T47D (cell line): ENCODE results near the gene TDRD10.

Experiments
- DNase-seq, 2 experiments: peaks; one replicate each; pipeline versions ENCODE4 v3.0.0 to v3.0.0-alpha.2; 2011 to 2012; ENCODE audit warnings: low read depth in 1 of 2, low spot score in 1 of 2
- JUND ChIP-seq: IDR thresholded peaks from 2 replicates; pipeline ENCODE4 v1.6.1; 2012; ENCODE audit warnings: low read depth
- in situ Hi-C: cut with HindIII; loops from 2 replicates; pipeline ENCODE4 v1.10.0; 2016; ENCODE audit warnings: low sequenced_read_pairs, low pct_unique_long_range_greater_than_20kb

The TDRD10 gene

DNA sequence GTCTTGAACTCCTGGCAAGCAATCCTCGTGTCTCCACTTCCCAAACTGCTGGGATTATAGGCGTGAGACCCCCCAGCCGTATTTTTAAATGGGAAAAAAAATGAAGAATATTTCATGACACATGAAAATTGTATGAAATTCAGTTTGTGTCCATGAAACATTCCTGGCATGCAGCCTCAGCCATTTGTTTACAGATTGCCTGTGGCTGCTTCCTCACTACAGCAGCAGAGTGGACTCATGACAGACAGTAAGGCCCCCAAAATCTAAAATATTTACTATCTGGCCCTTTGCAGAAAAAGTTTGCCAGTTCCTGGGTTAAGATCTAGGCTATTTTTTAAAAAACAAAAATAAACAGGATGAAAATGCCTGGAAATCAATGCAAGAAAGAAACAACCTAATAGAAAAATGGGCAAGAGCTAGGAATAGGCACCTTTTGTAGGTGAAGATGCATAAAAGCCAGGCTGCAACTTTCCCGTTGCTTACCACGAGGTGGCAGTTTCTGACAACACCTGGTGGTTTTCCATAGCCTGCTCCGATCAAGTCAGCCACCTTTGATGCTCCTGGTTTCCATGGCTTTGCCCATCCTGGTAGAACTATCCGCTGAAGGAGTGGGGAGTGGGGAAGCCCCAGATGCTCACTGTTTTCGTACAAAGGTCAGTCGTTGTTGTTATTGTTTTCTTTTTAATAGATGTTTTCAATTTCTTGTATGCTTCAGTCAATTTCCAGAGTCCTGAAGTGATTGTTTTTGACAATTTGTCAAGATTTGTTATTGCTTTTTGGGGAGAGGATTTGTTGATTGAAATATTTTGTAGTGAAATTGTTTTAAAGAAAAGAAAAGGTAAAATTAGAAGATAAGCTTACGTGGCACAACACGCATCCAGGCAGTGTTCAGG, 32.2 kb downstream of the TDRD10 start:
- no peak for TF ChIP-seq JUND
- DNase-seq, result peak; percentile 81 to 85
- in situ Hi-C loops, result no loop called here

- in situ Hi-C loops, result no loop called here
- TF ChIP-seq JUND, result no peak
- DNase-seq, result no peak
Observed at GRCh38 chr1:154536570-154536969, 34.6 kb downstream of the TDRD10 start.

DNA sequence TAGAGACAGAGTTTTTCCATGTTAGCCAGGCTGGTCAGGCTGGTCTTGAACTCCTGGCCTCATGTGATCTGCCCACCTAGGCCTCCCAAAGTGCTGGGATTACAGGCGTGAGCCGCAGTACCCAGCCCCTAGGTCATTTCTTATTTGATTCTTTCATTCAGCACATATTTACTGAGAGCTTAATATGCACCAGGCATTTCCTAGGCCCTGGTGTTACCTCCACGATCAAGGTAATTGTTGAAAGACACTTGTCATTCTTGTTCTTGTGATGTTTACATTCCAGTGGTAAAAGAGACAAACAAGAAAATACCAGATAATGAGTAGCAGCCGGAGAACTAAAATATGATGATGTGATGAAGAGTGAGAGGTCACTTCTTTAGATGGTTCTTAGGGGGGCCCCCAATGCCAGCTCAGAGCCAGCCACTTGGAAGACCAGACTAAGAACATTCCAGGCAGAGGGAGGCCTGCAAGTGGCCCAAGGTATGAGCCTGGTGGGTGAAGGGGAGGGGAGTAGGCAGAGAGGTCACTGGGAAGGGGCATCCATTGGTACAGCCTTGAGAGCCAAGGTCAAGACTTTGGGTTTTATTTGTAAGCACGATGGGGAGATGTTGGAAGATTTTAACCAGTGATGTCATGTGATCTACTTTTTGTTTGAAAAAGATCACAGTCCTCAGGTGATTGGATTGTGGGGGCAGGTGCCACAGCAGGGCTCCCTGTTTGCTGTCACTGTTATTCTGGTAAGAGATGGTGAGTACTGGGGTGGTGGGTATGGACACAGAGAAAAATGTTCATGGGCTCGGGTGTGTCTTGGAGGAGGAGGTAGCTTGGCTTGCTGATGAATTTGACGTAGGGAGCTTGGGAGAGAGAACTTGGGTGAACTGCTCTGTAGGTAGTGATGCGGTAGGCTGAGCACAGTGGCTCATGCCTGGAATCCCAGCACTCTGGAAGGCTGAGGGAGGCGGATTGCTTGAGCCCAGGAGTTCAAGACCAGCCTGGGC, 37.8 kb downstream of the TDRD10 start:
- TF ChIP-seq JUND, result no peak
- in situ Hi-C loops, result no loop called here

DNA sequence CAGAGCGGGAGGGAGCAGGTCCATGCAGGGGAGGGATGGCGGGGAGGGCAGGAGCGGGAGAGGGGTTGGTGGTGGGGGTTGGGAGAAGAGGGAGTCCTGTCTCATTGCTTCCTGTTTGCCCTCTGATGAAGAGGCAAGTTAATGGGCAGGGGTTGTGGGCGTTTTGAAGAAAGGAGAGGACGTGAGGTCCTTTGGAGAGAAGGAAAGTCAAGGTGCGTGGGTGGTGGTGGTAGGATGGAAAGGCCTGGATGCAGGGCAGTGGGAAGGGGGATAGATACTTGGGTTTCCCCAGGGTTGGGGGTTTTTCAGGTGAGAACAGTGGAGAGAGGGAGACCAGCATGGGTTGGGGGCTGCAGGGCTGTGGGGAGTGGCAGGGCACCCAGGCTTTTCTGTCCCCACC, 39.2 kb downstream of the TDRD10 start:
- TF ChIP-seq JUND, result no peak
- no peak for DNase-seq
- in situ Hi-C loops, result no loop called here

More for the DNA sequence above, 37.8 kb downstream of the TDRD10 start:
- peak in 1 of 2 experiments; percentile 87 for DNase-seq

GRCh38 chr1:154546264-154547063, 44.4 kb downstream of the TDRD10 start:
- TF ChIP-seq JUND, result no peak
- in situ Hi-C loops, result no loop called here
- peak; percentile 56 to 83 for DNase-seq

- DNase-seq, result no peak
- no peak for TF ChIP-seq JUND
- in situ Hi-C loops, result no loop called here
Observed at GRCh38 chr1:154547105-154547732, 45.2 kb downstream of the TDRD10 start.

DNA sequence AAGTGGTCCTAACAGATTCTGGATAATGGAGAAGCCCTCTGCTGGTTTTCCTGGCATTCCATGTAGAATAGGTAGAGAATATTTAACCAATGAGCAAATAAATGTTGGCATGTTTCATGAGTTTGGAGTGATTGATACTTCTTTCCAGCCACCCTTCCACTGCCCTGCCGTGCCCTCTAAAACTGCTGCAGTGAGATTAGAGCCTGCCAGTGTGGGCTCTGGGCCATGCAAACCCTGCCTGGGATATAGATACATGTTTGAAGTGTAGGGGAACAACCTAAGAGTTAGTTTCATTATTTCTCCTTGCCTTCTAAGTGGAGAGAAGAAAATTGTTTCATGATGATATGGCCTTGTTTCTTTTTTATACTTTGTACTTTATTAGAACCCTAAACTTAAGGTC, 46.0 kb downstream of the TDRD10 start:
- in situ Hi-C loops, result no loop called here

DNA sequence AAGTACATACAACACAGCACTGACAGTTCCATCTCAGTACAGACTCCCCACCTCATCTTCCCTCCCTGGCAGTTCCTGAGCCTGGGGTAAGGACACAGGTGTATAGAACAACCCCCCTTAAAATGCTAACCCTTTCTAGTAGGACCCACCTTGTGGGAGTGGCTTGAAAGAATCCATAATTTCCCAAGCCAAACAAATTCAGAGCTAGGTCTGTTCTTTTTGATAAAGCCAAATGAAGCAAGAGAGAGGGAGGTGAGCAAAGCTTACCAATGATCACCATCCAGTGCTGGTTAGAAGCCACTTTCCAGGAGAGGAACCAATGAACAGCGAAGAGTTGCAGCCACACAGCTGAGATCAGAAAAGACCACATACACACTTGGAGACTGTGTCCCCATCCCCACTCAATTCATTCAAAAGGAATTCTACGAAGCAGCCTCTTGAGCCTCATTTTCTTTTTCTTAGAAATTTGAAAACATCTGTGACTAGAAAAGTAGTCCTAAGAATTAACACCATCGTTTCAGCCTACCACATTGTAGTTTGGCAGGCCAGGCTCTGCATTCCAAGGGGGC, 47.3 kb downstream of the TDRD10 start:
- in situ Hi-C loops, result no loop called here
- TF ChIP-seq JUND, result no peak
- DNase-seq, result no peak

More for the DNA sequence above, 46.0 kb downstream of the TDRD10 start:
- no peak for DNase-seq
- no peak for TF ChIP-seq JUND

DNA sequence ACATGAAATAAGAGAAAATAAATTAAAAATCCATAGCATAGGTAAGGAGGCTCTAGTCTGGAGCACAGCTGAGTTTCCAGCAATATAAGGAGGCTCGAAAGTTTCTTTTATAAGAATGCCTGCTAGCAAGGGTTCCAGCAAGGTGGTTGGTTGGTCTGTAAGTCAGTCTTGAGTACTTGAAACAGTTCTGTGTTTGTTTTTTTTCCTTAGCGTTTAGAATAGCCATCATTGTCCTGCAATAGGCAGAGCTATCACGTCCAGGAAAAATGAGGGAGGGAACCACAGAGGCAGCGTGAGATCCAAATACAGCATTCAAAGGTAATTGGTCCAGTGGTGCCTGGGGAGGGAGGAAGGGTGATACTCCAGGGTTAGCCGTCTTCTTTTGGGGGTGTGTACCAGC, 48.1 kb downstream of the TDRD10 start:
- in situ Hi-C loops, result no loop called here
- no peak for TF ChIP-seq JUND
- no peak for DNase-seq

GRCh38 chr1:154550657-154551056, 48.6 kb downstream of the TDRD10 start:
- no peak for DNase-seq
- in situ Hi-C loops, result no loop called here
- TF ChIP-seq JUND, result no peak

- in situ Hi-C loops, result no loop called here
- no peak for DNase-seq
- TF ChIP-seq JUND, result no peak
Observed at GRCh38 chr1:154551474-154551873, 49.5 kb downstream of the TDRD10 start.
